GM12878 (cell line): ENCODE results near the gene RGS6. TPM values are rescaled to one million over a fixed set of nuclear protein-coding genes. Genes with fewer than 3 reads are reported as not detected.
"Not testable (repeated sequence)": the region's sequence is repeated elsewhere in the genome, so short reads cannot be mapped to it uniquely, and the experiment has no call there.

Source experiments
- ATAC-seq: fragments of 200-7000 bp; cut with Tn5 transposase; 3 replicates; pipeline ENCODE4 v1.9.1; 2020; ENCODE audit warnings: mild to moderate bottlenecking, moderate library complexity
- BruUV-seq: library from RNA; stranded (reverse); fragments of 400-500 nt; replicated peaks from 2 replicates; lab custom pipeline; 2021; lab: Mats Ljungman, UMichigan
- CTCF ChIA-PET: fragments of 300-600 bp; sonication (Branson Sonifier 250); formaldehyde crosslinking; extraction: SDS; loops from one replicate; lab custom pipeline; 2021; ENCODE audit warnings: inconsistent platforms; lab: Yijun Ruan, JAX
- POLR2A ChIA-PET: fragments of 350-600 bp; formaldehyde crosslinking; extraction: SDS; loops from one replicate; lab custom pipeline; 2021; ENCODE audit warnings: inconsistent platforms; lab: Charles Lee
- RAD21 ChIA-PET: fragments of 300-600 bp; sonication (Branson Sonifier 250); formaldehyde crosslinking; loops from one replicate; lab custom pipeline; 2023; ENCODE audit warnings: antibody characterized with exemption; ENCODE audit not compliant: unreplicated experiment; lab: Charles Lee
- SMC1A ChIA-PET: fragments of 300-600 bp; sonication (Branson Sonifier 250); formaldehyde crosslinking; loops from one replicate; lab custom pipeline; 2023; ENCODE audit not compliant: unreplicated experiment, uncharacterized antibody; lab: Charles Lee
- DNase-seq: peaks from one replicate; pipeline ENCODE4 v3.0.0-alpha.2; 2011; ENCODE audit warnings: low read depth, low spot score
- FAIRE-seq: peaks from 3 replicates; lab custom pipeline; 2011; peaks lifted over from hg19 to GRCh38; lab: Jason Lieb, UNC
- H2AFZ ChIP-seq: 2 replicates; pipeline ENCODE4 v1.6.0; 2011; ENCODE audit warnings: low read depth, low read length, control low read depth; ENCODE audit not compliant: control insufficient read depth
- H3K27ac ChIP-seq: 2 replicates; pipeline ENCODE4 v1.5.1; 2011; ENCODE audit warnings: control low read depth; ENCODE audit not compliant: control insufficient read depth, insufficient read depth
- H3K27me3 ChIP-seq, 2 experiments: replicated peaks in 1 of 2; 2 replicates each; pipeline versions ENCODE4 v1.6.0 to v1.6.1; 2011; ENCODE audit warnings: low read length in 1 of 2; ENCODE audit not compliant: control insufficient read depth in 2 of 2, insufficient read depth in 2 of 2
- H3K36me3 ChIP-seq, 2 experiments: 2 replicates each; pipeline ENCODE4 v1.5.1; 2011; ENCODE audit warnings: low read length in 1 of 2; ENCODE audit not compliant: control insufficient read depth in 2 of 2, insufficient read depth in 2 of 2
- H3K4me1 ChIP-seq: 2 replicates; pipeline ENCODE4 v1.6.1; 2011; ENCODE audit warnings: mild to moderate bottlenecking, low read length, moderate library complexity, mixed read lengths; ENCODE audit not compliant: control insufficient read depth, insufficient read depth
- H3K4me2 ChIP-seq: 2 replicates; pipeline ENCODE4 v1.6.0; 2011; ENCODE audit warnings: control low read depth; ENCODE audit not compliant: control insufficient read depth, insufficient read depth
- H3K4me3 ChIP-seq: fragments of 200-600 bp; sonication (generic); 2 replicates; pipeline ENCODE4 v1.5.1; 2016
- H3K79me2 ChIP-seq: 2 replicates; pipeline ENCODE4 v1.6.0; 2011; ENCODE audit warnings: low read length; ENCODE audit not compliant: control insufficient read depth, insufficient read depth
- H3K9ac ChIP-seq: 2 replicates; pipeline ENCODE4 v1.8.0; 2011; ENCODE audit warnings: low read length, control low read depth, mixed read lengths; ENCODE audit not compliant: control insufficient read depth, insufficient read depth
- H3K9me3 ChIP-seq: replicated peaks from 3 replicates; pipeline ENCODE4 v1.5.1; 2011; ENCODE audit warnings: mild to moderate bottlenecking, low read length; ENCODE audit not compliant: control insufficient read depth, insufficient read depth
- H4K20me1 ChIP-seq: 2 replicates; pipeline ENCODE4 v1.6.0; 2011; ENCODE audit not compliant: control insufficient read depth, insufficient read depth
- HDAC2 ChIP-seq: fragments of 200-600 bp; sonication (generic); IDR thresholded peaks from 2 replicates; pipeline ENCODE4 v1.6.1; 2017
- ZBTB11 ChIP-seq: fragments of 450-650 bp; formaldehyde crosslinking; IDR thresholded peaks from 2 replicates; pipeline ENCODE4 v1.5.0; 2022; ENCODE audit warnings: mild to moderate bottlenecking, missing genetic modification characterization
- WGBS: methylation state at CpG from one replicate; pipeline ENCODE4 v1.1.6; 2016; ENCODE audit warnings: low lambda C conversion rate; ENCODE audit not compliant: insufficient replicate concordance, insufficient coverage; ENCODE audit errors: missing lambda C conversion rate; 5-methylcytosine and 5-hydroxymethylcytosine counted together
- in situ Hi-C: fragments of 300-500 bp; cut with MboI; formaldehyde crosslinking; loops from 9 replicates; pipeline ENCODE4 v1.14.3; 2018; ENCODE audit warnings: mixed read lengths
- intact Hi-C: fragments of 100-400 bp; cut with micrococcal nuclease; formaldehyde crosslinking; loops from one replicate; pipeline ENCODE4 v1.14.2; 2022; ENCODE audit not compliant: unreplicated experiment
- polyA plus RNA-seq, 11 experiments: library from polyadenylated mRNA; depleted of rRNA in 4 of 11; unstranded in 6 of 11; stranded (reverse) in 5 of 11; fragments of >200 nt; fragmentation: Nextera tagmentation in 4 of 11; fragmentation: Illumina TruSeq in 1 of 11; extraction: Ambion mirVana in 4 of 11; extraction: Trizol in 1 of 11; gene quantifications; 1 replicate in 1 of 11; 2 replicates in 10 of 11; pipeline versions ENCODE4 v1.2.1 to v1.2.3, GENCODE V29; 2011 to 2016; ENCODE audit warnings: inconsistent platforms in 2 of 11, missing spikeins in 2 of 11, low read depth in 1 of 11
- total RNA-seq, 4 experiments: library from RNA; depleted of rRNA in 3 of 4; stranded (reverse); fragments of >200 nt in 3 of 4; fragmentation: Illumina TruSeq in 1 of 4; extraction: Trizol in 1 of 4; gene quantifications; 2 replicates each; pipeline versions ENCODE4 v1.2.1 to v1.2.3, GENCODE V29; 2013 to 2021

Gene RGS6
- total and polyA plus RNA-seq, 10 of the 15 experiments (the other 5 are each of a cell fraction or from before 2014, with no cell fraction given) = 3.9 to 18.1 (median 12.4) TPM

- TF ChIP-seq HDAC2 (no peak), ZBTB11 (no peak)
Measured at GRCh38 chr14:71933001-71933587, 865 bp downstream of the RGS6 start (continued).

- H3K9me3 ChIP-seq, H3K27ac ChIP-seq, H3K4me3 ChIP-seq, H3K9ac ChIP-seq, BruUV-seq, H2AFZ ChIP-seq, H3K27me3 ChIP-seq, in situ Hi-C loops, FAIRE-seq, ATAC-seq, H4K20me1 ChIP-seq, POLR2A ChIA-PET, H3K79me2 ChIP-seq, DNase-seq, SMC1A ChIA-PET, RAD21 ChIA-PET, H3K4me2 ChIP-seq, H3K36me3 ChIP-seq: not testable (repeated sequence)
- WGBS = 0% methylated on average over 2 of the region's 3 CpGs
- peaks cover 10% of the 10 kb centered on the region for H3K4me1 ChIP-seq
- CTCF ChIA-PET = interaction anchor here (1.2 kb wide), 1 partner anchor 18 kb away, joined by 3 read pairs; no protein-coding TSS in a partner anchor
- intact Hi-C loops = loop anchor here (10.0 kb wide), 2 partner anchors 217 to 357 kb away; no protein-coding TSS in a partner anchor
Measured at GRCh38 chr14:71938273-71938672, 6.0 kb downstream of the RGS6 start.

GRCh38 chr14:71939344-71939743 is 7.1 kb downstream of the RGS6 start:
- DNase-seq, H3K79me2 ChIP-seq, H3K9ac ChIP-seq, RAD21 ChIA-PET, in situ Hi-C loops, H3K4me3 ChIP-seq, H3K27ac ChIP-seq, H4K20me1 ChIP-seq, H3K27me3 ChIP-seq, H3K36me3 ChIP-seq, H3K4me2 ChIP-seq, ATAC-seq, H3K9me3 ChIP-seq, BruUV-seq, FAIRE-seq, POLR2A ChIA-PET, H2AFZ ChIP-seq: not testable (repeated sequence)
- SMC1A ChIA-PET = interaction anchor here (1.0 kb wide), 1 partner anchor 70 kb away, joined by 3 read pairs; no protein-coding TSS in a partner anchor
- peaks cover 14% of the 10 kb centered on the region for H3K4me1 ChIP-seq
- 0% methylated on average over 1 of the region's 1 CpG for WGBS
- intact Hi-C loops = loop anchor here (10.0 kb wide), 2 partner anchors 215 to 355 kb away; no protein-coding TSS in a partner anchor
- CTCF ChIA-PET = interaction anchor here (1.6 kb wide), 1 partner anchor 18 kb away, joined by 5 read pairs; no protein-coding TSS in a partner anchor

- H3K79me2 ChIP-seq = not testable (repeated sequence)
Measured at GRCh38 chr14:71940500-71940899, 8.3 kb downstream of the RGS6 start.

More at GRCh38 chr14:71940500-71940899, 8.3 kb downstream of the RGS6 start:
- FAIRE-seq, BruUV-seq, POLR2A ChIA-PET, H3K4me3 ChIP-seq, intact Hi-C loops, H4K20me1 ChIP-seq, DNase-seq, H3K9me3 ChIP-seq, H3K36me3 ChIP-seq, H3K27ac ChIP-seq, RAD21 ChIA-PET, in situ Hi-C loops, H3K9ac ChIP-seq, H2AFZ ChIP-seq, H3K4me2 ChIP-seq, H3K27me3 ChIP-seq, ATAC-seq: not testable (repeated sequence)
- ChIA-PET SMC1A (interaction anchor here (1.0 kb wide), 1 partner anchor 10 kb away, joined by 3 read pairs; no protein-coding TSS in a partner anchor), CTCF (interaction anchor here (1.6 kb wide), 1 partner anchor 17 kb away, joined by 5 read pairs; no protein-coding TSS in a partner anchor)
- H3K4me1 ChIP-seq = peaks cover 14% of the 10 kb centered on the region
